Brain pericyte (primary cell): ENCODE data around the gene ZSCAN30.

ENCODE experiments used
- DNase-seq: peaks from one replicate; pipeline ENCODE4 v3.0.0-alpha.2; 2012; ENCODE audit warnings: low read depth, low spot score

Gene ZSCAN30

GRCh38 chr18:35290094-35290735, at the start of gene ZSCAN30:
ZSCAN30 (minus strand) TSS chr18:35290229; CDS start chr18:35264352, 25,877 bp downstream.
- DNase-seq = peak; percentile 81

GRCh38 chr18:35337286-35337685, 47.3 kb upstream of the ZSCAN30 start:
- DNase-seq = no peak

- no peak for DNase-seq
Measured at GRCh38 chr18:35335866-35336265, 45.8 kb upstream of the ZSCAN30 start.

GRCh38 chr18:35334821-35335220, 44.8 kb upstream of the ZSCAN30 start:
- DNase-seq = no peak

GRCh38 chr18:35334212-35334611, 44.2 kb upstream of the ZSCAN30 start:
- no peak for DNase-seq

GRCh38 chr18:35331367-35332087, 41.5 kb upstream of the ZSCAN30 start:
- DNase-seq = no peak

- no peak for DNase-seq
Measured at GRCh38 chr18:35328868-35329267, 38.8 kb upstream of the ZSCAN30 start.

- DNase-seq = no peak
Measured at GRCh38 chr18:35326695-35327387, 36.8 kb upstream of the ZSCAN30 start.

- no peak for DNase-seq
Measured at GRCh38 chr18:35324926-35325655, 35.1 kb upstream of the ZSCAN30 start.

- DNase-seq = no peak
Measured at GRCh38 chr18:35322486-35323458, 32.7 kb upstream of the ZSCAN30 start.

- no peak for DNase-seq
Measured at GRCh38 chr18:35311496-35311895, 21.5 kb upstream of the ZSCAN30 start.

- no peak for DNase-seq
Measured at GRCh38 chr18:35306588-35307250, 16.7 kb upstream of the ZSCAN30 start.

GRCh38 chr18:35303610-35304009, 13.6 kb upstream of the ZSCAN30 start:
- no peak for DNase-seq

- no peak for DNase-seq
Measured at GRCh38 chr18:35296060-35296459, 6.0 kb upstream of the ZSCAN30 start.

- DNase-seq = no peak
Measured at GRCh38 chr18:35291166-35291565, 1.1 kb upstream of the ZSCAN30 start.

GRCh38 chr18:35289727-35290093, 319 bp downstream of the ZSCAN30 start:
- DNase-seq = no peak

GRCh38 chr18:35289293-35289692, 736 bp downstream of the ZSCAN30 start:
- no peak for DNase-seq

- no peak for DNase-seq
Measured at GRCh38 chr18:35284841-35285240, 5.2 kb downstream of the ZSCAN30 start.

- no peak for DNase-seq
Measured at GRCh38 chr18:35283923-35284794, 5.9 kb downstream of the ZSCAN30 start.
